NCI-H526 (cell line): Measurements from ENCODE around the gene RBMY1A1.
"Not testable (repeated sequence)": the region's sequence is repeated elsewhere in the genome, so short reads cannot be mapped to it uniquely, and the experiment has no call there.

Experiments
- DNase-seq, 2 experiments: peaks; one replicate each; lab custom pipeline; 2025; lab: John Stamatoyannopoulos, UW

Gene RBMY1A1

GRCh38 chrY:21534579-21534978, at the start of gene RBMY1A1:
RBMY1A1 (plus strand) TSS chrY:21534879; CDS start chrY:21536892, 2,013 bp downstream.
- not testable (repeated sequence) for DNase-seq

- not testable (repeated sequence) for DNase-seq
Observed at GRCh38 chrY:21511038-21511437, 23.6 kb upstream of the RBMY1A1 start, which contains the start of gene RBMY1B. RBMY1B (plus strand) TSS chrY:21511338; CDS start chrY:21513351, 2,013 bp downstream.

- DNase-seq = not testable (repeated sequence)
Observed at GRCh38 chrY:21559316-21559984, 24.8 kb downstream of the RBMY1A1 start.

GRCh38 chrY:21585449-21585848, 50.8 kb downstream of the RBMY1A1 start:
- no peak for DNase-seq

GRCh38 chrY:21586454-21586853, 51.8 kb downstream of the RBMY1A1 start:
- not testable (repeated sequence) for DNase-seq

GRCh38 chrY:21592059-21592458, 57.4 kb downstream of the RBMY1A1 start:
- no peak for DNase-seq

GRCh38 chrY:21596287-21596686, 61.6 kb downstream of the RBMY1A1 start:
- DNase-seq = not testable (repeated sequence)
